GM18505 (cell line): ENCODE data around the gene RADX.
A peak's percentile ranks its signal among the peaks of the same experiment; 100 is the strongest.

ENCODE experiments used
- ATAC-seq: cut with Tn5 transposase; IDR thresholded peaks from one replicate; pipeline ENCODE4 v1.9.1; 2021; ENCODE audit not compliant: unreplicated experiment
- POLR2A ChIP-seq: IDR thresholded peaks from 4 replicates; pipeline ENCODE4 v1.6.1; 2011; ENCODE audit warnings: borderline replicate concordance; ENCODE audit not compliant: insufficient read depth, insufficient read length; ENCODE audit errors: extremely low read depth

The RADX gene

GRCh38 chrX:106611679-106612392 lies at the start of gene RADX:
Gene RADX, plus strand, starts transcription at chrX:106611978. Its CDS starts 103 bp downstream, at chrX:106612081.
- peak; percentile 99 for ATAC-seq
- TF ChIP-seq POLR2A: peak; percentile 41

GRCh38 chrX:106564986-106565385 lies 46.8 kb upstream of the RADX start:
- ATAC-seq: no peak
- TF ChIP-seq POLR2A: no peak

- ATAC-seq: no peak
- TF ChIP-seq POLR2A: no peak
Observed at GRCh38 chrX:106566362-106566761, 45.4 kb upstream of the RADX start.

GRCh38 chrX:106581856-106582255 lies 29.9 kb upstream of the RADX start:
- TF ChIP-seq POLR2A: no peak
- ATAC-seq: no peak

- no peak for ATAC-seq
- TF ChIP-seq POLR2A: no peak
Observed at GRCh38 chrX:106585478-106585877, 26.3 kb upstream of the RADX start.

- no peak for TF ChIP-seq POLR2A
- ATAC-seq: no peak
Observed at GRCh38 chrX:106588801-106589200, 23.0 kb upstream of the RADX start.

- ATAC-seq: no peak
- no peak for TF ChIP-seq POLR2A
Observed at GRCh38 chrX:106599411-106599810, 12.4 kb upstream of the RADX start.

- no peak for TF ChIP-seq POLR2A
- no peak for ATAC-seq
Observed at GRCh38 chrX:106606571-106606970, 5.2 kb upstream of the RADX start.

- ATAC-seq: no peak
- no peak for TF ChIP-seq POLR2A
Observed at GRCh38 chrX:106608016-106608415, 3.8 kb upstream of the RADX start.

- TF ChIP-seq POLR2A: no peak
- peak; percentile 5 for ATAC-seq
Observed at GRCh38 chrX:106611317-106611678, 480 bp upstream of the RADX start.

- peak; percentile 17 for ATAC-seq
- no peak for TF ChIP-seq POLR2A
Observed at GRCh38 chrX:106612393-106612763, 600 bp downstream of the RADX start.

GRCh38 chrX:106613277-106613676 lies 1.5 kb downstream of the RADX start:
- no peak for TF ChIP-seq POLR2A
- no peak for ATAC-seq

- TF ChIP-seq POLR2A: no peak
- no peak for ATAC-seq
Observed at GRCh38 chrX:106615041-106615440, 3.3 kb downstream of the RADX start.

- ATAC-seq: no peak
- no peak for TF ChIP-seq POLR2A
Observed at GRCh38 chrX:106619797-106620196, 8.0 kb downstream of the RADX start.

- ATAC-seq: no peak
- TF ChIP-seq POLR2A: no peak
Observed at GRCh38 chrX:106621836-106622235, 10.1 kb downstream of the RADX start.
